AG04449 (cell line): ENCODE results near the gene PTGDS.

Experiments
- CTCF ChIA-PET: fragments of 350-600 bp; formaldehyde crosslinking; extraction: SDS; loops from one replicate; lab custom pipeline; 2021; ENCODE audit warnings: antibody characterized with exemption; lab: Yijun Ruan, JAX
- POLR2A ChIA-PET: fragments of 400-600, 350-600 bp; formaldehyde crosslinking; extraction: SDS; loops from one replicate; lab custom pipeline; 2020; ENCODE audit warnings: antibody characterized with exemption, inconsistent platforms; lab: Yijun Ruan, JAX
- DNase-seq: peaks from one replicate; pipeline ENCODE4 v3.0.0-alpha.2; 2010; ENCODE audit warnings: low read depth, low spot score
- H3K4me3 ChIP-seq: 2 replicates; pipeline ENCODE4 v1.5.1; 2011; ENCODE audit warnings: low read depth, mild to moderate bottlenecking, control low read depth, low read length
- CTCF ChIP-seq: IDR thresholded peaks from one replicate; pipeline ENCODE4 v1.5.1; 2011; ENCODE audit warnings: mild to moderate bottlenecking, moderate library complexity, low read length, control low read depth, inconsistent platforms; ENCODE audit not compliant: insufficient read depth; ENCODE audit errors: missing control alignments

The PTGDS gene

GRCh38 chr9:137014166-137014565 lies 36.9 kb downstream of the PTGDS start:
- TF ChIP-seq CTCF = no peak
- ChIA-PET CTCF (interaction anchor here (1.4 kb wide), 1 partner anchor 15 kb away, joined by 3 read pairs; no protein-coding TSS in a partner anchor), POLR2A (no interaction called here)
- no peak overlapping the region for H3K4me3 ChIP-seq
- no peak for DNase-seq

- CTCF ChIA-PET = interaction anchor here (0.7 to 1.6 kb wide), 2 partner anchors 9 to 14 kb away, joined by 3 to 4 read pairs; no protein-coding TSS in a partner anchor
Observed at GRCh38 chr9:137014776-137015539, 37.7 kb downstream of the PTGDS start.

GRCh38 chr9:137015540-137015930 lies 38.2 kb downstream of the PTGDS start:
- DNase-seq = no peak
- TF ChIP-seq CTCF = no peak
- ChIA-PET CTCF (interaction anchor here (0.7 to 3.6 kb wide), 3 partner anchors 9 to 14 kb away, joined by 3 to 22 read pairs (median 4); partner anchors contain the start of gene ABCA2), POLR2A (no interaction called here)
- H3K4me3 ChIP-seq = no peak overlapping the region

More at GRCh38 chr9:137014776-137015539, 37.7 kb downstream of the PTGDS start:
- no peak for DNase-seq
- no peak overlapping the region for H3K4me3 ChIP-seq
- TF ChIP-seq CTCF = no peak
- POLR2A ChIA-PET = no interaction called here

GRCh38 chr9:137015976-137016375 lies 38.7 kb downstream of the PTGDS start:
- POLR2A ChIA-PET = no interaction called here
- CTCF ChIA-PET = interaction anchor here (1.5 to 3.6 kb wide), 3 partner anchors 10 to 15 kb away, joined by 3 to 22 read pairs (median 4); partner anchors contain the start of gene ABCA2
- TF ChIP-seq CTCF = no peak
- H3K4me3 ChIP-seq = no peak overlapping the region
- no peak for DNase-seq

GRCh38 chr9:137016436-137016835 lies 39.1 kb downstream of the PTGDS start:
- POLR2A ChIA-PET = no interaction called here
- CTCF ChIA-PET = interaction anchor here (1.2 to 3.6 kb wide), 4 partner anchors 10 to 14 kb away, joined by 3 to 22 read pairs (median 4); partner anchors contain the start of gene ABCA2
- no peak overlapping the region for H3K4me3 ChIP-seq
- DNase-seq = no peak
- TF ChIP-seq CTCF = no peak

GRCh38 chr9:137017071-137017470 lies 39.8 kb downstream of the PTGDS start:
- no peak overlapping the region for H3K4me3 ChIP-seq
- DNase-seq = no peak
- ChIA-PET POLR2A (no interaction called here), CTCF (interaction anchor here (1.2 to 11.2 kb wide), 4 partner anchors 12 to 19 kb away, joined by 3 to 97 read pairs (median 12); partner anchors contain the start of gene ABCA2)
- no peak for TF ChIP-seq CTCF
